HG03139 (cell line): ENCODE results near the gene NAGPA.

Experiments
- ATAC-seq: cut with Tn5 transposase; IDR thresholded peaks from one replicate; pipeline ENCODE4 v1.9.1; 2021; ENCODE audit not compliant: unreplicated experiment

Gene NAGPA

DNA sequence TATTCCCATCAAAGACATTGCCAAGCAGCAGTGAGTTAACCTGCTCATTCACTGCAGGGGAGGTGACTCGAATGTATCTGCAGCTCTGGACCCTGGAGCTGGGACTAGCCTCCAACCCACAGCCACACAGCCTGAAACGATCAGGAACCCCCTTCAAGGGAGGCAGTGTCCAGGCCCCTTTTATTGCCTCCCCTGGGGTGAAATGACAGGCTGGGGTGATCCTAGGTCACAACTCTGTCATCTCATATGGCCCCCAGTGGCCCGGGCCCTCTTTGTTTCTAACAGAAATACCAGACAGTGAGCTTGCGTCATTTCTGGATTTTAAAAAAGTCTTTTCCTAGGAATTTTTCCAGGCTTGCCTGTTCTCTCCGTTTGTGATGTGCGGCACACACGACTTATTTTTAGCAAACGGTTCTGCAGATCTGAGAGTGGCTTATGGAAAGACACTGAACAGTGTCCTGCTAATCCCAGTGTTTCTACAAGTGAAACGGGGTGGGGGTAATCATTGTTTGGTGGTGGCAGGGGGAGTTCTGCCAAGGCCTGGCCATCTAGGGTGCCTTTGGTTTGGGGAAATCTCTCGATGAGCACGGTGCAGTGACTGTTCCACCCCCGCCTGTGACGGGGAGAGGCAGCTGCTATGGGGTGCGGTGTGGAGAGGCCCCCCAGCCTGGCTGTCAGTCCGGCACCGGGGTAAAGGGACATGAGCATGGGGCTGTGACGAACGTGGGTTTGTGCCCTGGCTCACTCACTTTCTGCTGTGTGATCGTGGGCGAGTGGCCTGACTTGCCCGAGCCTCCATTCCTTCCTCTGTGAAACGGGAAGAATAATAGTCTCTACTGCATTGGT, 27.2 kb downstream of the NAGPA start:
- no peak for ATAC-seq

- ATAC-seq = no peak
These were observed 27.8 kb downstream of the NAGPA start for GRCh38 chr16:5005916-5006315.

DNA sequence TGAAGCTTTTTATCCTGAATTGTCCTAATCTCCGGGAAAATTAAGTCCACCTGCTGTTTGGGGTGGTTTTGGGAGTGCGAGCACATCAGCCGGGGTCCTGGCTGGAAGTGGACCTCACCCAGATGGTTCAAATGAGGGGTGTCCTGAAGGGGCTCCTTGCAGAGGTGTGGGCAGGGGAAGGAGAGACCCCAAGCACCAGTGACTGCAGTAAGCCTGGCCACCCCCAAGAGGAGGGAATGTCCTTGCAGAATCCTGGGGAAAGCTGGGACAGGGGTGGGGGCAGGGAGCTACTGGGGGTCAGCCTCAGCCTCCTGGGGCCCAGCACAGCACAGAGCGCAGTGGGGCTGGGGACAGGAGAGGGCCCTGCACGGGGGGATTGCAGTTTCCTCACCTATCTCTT, 29.4 kb downstream of the NAGPA start:
- no peak for ATAC-seq

GRCh38 chr16:5003828-5004227, 29.9 kb downstream of the NAGPA start:
- no peak for ATAC-seq

DNA sequence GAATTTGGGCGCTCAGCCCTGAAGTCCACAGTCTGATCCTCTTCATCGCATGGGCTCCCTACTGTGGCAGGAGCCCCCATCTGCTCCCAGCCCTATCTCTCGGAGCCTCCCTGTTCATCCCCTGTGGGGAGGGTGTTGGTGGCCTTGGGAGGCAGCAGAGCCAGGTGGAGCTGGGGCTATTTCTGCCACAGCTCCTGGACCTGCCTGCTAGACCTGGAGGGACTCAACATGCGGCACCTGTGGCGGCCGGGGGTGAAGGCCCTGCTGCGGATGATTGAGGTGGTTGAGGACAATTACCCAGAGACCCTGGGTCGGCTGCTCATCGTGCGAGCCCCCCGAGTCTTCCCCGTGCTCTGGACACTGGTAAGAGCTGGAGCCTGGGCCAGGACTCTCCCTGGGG, 30.5 kb downstream of the NAGPA start:
- ATAC-seq = no peak

DNA sequence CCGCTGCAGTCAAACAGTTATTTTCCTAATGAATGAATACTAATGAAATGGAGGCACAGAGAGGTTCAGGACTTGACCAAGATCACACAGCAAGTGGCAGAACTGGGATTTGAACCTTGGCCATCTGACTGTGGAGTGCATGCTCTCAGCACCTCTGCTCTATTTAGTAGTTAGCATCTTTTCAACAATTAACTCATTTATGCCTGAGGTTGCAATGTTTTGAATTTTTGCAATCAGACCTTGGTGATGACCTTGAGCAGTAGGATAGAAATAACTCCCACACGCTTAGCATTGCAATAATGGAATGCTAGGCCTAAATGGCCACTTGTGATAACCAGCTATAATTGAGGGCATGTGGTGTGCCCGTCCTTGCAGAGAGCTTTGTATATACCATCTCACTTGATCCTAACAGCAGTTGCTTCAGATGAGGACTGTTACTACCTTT, 31.0 kb downstream of the NAGPA start:
- ATAC-seq = no peak

DNA sequence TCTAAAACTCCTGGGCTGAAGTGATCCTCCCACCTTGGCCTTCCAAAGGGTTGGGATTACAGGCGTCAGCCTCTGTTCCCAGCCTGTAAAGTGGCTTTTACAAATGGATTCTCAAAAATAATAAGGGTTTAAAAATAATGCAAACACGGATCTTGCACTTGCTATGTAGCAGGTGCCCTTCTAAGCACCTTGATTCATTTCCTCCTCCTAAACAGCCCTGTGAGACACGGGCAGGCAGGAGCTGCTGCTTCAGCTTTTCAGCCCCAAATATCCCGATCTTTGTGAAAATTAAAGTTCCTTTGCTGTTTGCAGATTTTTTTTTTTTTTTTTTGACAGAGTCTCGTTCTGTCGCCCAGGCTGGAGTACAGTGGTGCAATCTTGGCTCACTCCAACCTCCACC, 31.7 kb downstream of the NAGPA start:
- ATAC-seq = no peak

DNA sequence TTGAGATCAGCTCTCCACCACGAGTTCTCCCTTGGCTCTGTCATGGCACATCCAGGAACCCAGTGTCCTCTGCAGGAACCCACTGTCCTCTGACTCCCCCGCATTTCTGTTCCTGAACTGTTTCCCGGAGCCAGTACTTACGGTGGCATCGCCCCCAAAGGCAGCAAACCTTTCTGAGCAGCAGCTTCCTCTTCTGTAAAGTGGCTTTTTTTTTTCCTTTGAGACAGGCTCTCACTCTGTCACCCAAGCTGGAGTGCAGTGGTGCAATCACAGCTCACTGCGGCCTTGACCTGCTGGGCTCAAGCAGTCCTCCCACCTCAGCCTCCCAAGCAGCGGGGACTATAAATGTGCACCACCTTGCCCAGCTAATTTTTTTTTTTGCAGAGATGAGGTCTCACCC, 32.2 kb downstream of the NAGPA start:
- no peak for ATAC-seq

DNA sequence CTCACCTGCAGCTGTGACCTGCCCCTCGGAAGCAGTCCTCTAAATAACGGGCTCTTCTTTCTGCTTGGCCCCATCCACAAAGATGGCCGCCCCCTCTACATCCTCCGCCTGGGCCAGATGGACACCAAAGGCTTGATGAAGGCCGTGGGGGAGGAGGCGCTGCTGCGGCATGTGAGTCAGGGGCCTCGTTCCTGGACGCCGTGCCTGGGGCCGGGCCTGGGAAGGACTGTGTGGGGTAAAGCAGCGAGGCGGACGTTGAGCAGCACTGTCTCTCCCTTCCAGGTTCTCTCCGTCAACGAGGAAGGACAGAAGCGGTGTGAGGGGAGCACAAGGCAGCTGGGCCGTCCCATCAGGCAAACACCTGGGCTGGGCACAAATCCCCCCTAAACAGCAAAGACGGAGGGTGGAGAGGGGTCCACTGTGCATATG, 33.1 kb downstream of the NAGPA start:
- no peak for ATAC-seq

DNA sequence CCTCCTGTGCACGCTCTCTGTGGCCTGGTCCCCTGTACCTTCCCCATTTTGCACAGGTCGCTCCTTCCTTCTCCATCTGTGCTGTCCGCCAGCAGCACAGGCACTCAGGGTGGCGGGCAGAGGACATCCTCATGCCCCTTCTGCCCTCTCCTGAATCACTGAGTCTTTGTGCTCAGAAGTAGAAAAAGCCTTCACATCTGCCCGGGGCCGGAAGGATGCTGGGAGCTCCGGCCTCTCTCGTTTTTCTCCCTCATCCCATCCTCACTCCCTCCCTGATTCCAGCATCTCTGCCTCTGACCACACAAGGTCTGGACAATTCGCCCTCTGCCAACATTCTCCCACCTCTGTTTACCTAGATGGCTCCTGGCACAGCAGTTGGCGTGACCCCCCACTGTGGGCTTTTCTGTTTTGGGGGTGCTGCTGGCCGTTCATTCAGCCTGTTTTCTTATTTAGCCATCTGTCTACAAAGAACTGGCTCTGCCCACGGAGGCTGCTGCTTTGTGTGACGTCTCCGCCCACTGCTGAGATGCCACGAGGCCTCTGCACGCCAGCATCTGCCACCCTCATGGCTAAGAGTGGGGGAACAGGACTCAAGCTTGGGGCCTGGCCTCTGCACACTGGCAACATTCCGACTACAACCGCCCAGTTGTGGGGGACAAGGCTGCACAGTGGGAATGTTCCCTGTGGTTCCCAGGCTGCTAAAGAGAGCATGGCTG, 38.9 kb downstream of the NAGPA start:
- no peak for ATAC-seq

DNA sequence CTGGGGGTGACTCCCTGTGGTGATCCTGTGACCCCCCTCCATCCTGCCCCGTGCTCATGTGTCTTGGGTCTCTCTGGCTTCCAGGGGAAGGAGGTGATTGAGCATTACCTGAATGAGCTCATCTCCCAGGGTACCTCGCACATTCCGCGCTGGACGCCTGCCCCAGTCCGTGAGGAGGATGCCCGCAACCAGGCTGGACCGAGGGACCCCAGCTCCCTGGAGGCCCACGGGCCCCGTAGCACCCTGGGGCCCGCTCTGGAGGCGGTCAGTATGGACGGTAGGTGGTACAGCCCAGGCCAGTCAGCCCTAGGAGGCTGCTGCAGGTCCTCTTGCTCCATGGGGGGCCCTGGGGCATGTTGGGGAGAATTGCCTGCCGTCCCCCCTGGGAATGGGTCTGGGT, 42.0 kb downstream of the NAGPA start:
- no peak for ATAC-seq

- no peak for ATAC-seq
These were observed 43.3 kb downstream of the NAGPA start for GRCh38 chr16:4990415-4990814.

DNA sequence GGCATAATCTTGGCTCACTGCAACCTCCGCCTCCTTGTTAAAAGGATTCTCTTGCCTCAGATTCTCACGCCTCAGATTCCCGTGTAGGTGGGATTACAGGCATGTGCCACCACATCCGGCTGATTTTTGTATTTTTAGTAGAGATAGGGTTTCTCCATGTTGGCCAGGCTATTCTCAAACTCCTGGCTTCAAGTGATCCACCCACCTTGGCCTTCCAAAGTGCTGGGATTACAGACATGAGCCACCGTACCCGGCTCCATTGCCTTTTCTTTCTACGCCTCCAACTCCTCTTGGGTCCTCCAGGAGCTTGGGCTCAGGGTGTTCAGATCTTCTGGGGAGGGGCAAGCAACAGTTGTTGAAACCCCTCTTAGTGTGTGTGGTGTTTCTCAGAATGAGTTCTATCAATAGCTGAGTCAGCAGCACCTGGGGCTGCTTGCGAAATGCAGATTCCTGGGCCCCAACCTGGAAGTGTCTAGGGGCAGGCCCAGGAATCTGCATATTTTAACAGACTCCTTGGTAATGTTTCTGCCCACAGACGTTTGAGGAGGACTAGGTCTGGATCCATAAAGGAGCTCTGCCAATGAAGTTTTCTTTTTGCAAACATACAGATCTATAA, 44.2 kb downstream of the NAGPA start:
- no peak for ATAC-seq

DNA sequence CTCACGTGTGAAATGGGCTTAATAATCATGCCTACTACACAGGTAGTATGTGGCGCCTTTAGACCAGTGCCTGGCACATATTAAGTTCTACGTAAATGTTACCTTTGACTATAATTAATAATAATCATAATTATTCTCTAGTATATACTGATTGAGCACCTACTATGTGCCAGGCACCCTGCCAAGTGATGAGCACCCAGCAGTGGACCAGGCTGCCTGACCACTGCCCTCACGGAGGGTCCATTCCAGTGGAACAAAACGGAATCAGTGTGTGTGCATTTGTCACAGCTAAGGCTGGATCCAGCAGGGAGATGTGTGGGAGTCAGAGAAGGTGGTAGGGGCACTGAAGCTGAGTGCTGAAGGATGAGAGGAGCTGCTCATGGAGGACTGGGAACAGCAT, 45.1 kb downstream of the NAGPA start:
- no peak for ATAC-seq

- ATAC-seq = no peak
These were observed 46.0 kb downstream of the NAGPA start for GRCh38 chr16:4987580-4988374.

DNA sequence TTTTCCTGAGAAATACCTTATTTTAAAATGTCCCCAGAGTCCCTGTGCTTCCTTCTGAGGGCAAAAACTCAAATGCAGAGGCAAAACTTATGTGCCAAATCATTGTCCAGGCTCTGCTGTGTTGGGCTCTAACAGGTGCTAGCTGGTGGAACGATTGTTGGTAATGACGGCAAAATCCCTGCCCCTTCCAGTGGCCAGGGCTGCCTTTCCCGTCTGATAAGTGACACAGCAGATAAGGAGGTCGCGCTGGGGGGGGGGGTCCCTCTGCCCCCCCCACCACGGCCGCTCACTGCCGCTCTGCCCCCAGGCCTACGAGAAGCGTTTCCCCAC, 46.5 kb downstream of the NAGPA start:
- no peak for ATAC-seq

GRCh38 chr16:4984174-4984990, 49.4 kb downstream of the NAGPA start:
- no peak for ATAC-seq

DNA sequence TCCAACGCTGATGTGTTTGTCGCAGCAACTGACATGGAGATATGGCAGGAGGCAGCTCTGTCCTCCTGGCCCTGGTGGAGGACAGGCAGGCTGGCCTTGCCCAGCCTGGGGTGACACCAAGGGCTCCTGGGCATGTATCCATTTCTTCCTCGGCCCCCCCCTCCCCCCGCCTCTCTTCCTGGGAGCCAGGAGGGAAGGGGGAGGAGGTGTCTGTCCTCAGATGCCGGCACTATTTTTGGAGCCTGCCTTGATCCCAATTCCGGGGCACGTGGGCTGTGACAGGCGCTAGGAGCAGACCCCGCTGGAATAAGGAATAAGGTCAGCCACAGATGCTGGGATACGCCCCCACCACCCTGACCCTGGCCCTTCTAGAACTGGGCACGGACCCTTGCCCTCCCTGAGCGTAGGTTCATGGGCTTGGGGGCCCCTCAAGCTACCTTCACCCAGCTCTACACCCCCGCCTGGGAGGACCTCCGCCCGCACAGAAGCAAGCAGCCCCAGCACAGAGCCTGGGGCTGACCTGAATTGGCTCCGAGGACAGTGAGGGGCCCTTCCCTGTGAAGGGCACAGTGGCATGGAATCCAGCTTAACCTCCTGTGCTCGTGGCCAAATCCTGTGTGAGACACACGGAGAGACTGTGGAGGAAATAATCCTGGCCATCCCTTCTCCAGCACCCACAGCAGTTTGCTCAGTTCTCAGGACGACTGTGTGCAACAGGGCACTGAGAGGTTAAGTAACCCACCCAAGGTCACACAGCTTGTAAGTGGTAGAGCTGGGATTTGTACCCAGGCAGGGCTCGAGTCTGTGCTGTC, 51.5 kb downstream of the NAGPA start:
- no peak for ATAC-seq

DNA sequence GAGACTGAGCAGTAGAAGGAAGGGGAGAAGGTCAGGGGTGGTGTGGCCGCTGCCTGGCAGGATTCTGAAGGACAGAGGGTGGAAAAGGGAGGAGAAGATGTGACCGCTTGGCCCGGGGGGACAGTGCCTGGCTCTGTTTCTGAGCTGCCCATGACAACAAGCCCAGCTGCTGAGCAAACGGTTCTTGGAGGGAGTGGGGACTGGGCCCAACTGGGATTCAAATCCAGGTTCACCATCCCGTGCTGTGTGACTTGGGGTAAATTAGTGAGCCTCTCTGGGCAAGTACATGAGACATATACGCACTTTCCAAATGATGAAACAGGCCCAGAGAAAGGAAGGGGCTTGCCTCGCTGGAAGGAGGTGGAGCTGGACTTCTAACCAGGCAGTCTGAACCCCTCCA, 52.3 kb downstream of the NAGPA start:
- no peak for ATAC-seq

DNA sequence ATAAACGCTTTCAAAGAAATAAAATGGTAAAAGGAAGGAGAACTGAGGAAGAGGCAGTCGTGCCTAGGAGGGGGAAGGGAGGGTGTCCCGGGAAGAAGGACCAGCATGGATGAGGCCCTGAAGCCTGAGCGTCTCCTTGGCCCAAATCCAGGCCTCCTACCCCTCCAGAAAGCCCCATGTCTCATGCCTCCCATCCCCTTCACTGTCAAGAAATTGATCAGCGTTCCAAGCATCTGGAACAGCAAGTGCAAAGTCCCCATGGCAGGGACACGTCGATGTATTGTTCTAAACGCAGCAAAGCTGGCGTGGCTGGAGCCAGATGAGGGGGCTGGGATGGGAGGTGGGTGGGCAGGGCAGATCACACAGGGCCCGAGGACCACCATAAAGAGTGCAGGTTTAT, 53.0 kb downstream of the NAGPA start:
- no peak for ATAC-seq
